Adrenal gland (tissue), 12 donors: Measurements from ENCODE around the gene CYB561. TPM values are rescaled to one million over a fixed set of nuclear protein-coding genes. Genes with fewer than 3 reads are reported as not detected.

Source experiments
- DNase-seq, 7 donors: peaks; one replicate each; pipeline ENCODE4 v3.0.0-alpha.2; 2019 to 2020
- H3K27ac ChIP-seq, 5 donors: fragments of 200-600 bp; sonication (generic) in 4 of 5; 1 replicate in 3 of 5; 2 replicates in 2 of 5; pipeline versions ENCODE4 v1.5.1 to v1.8.0; 2016 to 2020; ENCODE audit warnings: mild to moderate bottlenecking in 1 of 5
- H3K27me3 ChIP-seq: fragments of 200-600 bp; 2 replicates; pipeline ENCODE4 v1.8.0; 2021
- H3K36me3 ChIP-seq, 2 donors: fragments of 200-600 bp; replicated peaks in 1 of 2; 1 replicate in 1 of 2; 2 replicates in 1 of 2; pipeline versions ENCODE4 v1.5.1 to v1.8.0; 2018 to 2022
- H3K4me1 ChIP-seq, 2 donors: fragments of 200-600 bp; replicated peaks in 1 of 2; 1 replicate in 1 of 2; 2 replicates in 1 of 2; pipeline versions ENCODE4 v1.5.1 to v1.8.0; 2018 to 2021
- H3K4me3 ChIP-seq, 4 donors: fragments of 200-600 bp; sonication (generic) in 3 of 4; one replicate each; pipeline ENCODE4 v1.5.1; 2016 to 2018
- H3K9me3 ChIP-seq, 3 donors: fragments of 200-600 bp; sonication (generic) in 1 of 3; replicated peaks in 1 of 3; 1 replicate in 2 of 3; 2 replicates in 1 of 3; pipeline versions ENCODE4 v1.5.1 to v1.8.0; 2016 to 2021
- CTCF ChIP-seq, 6 experiments: fragments of 450-650 bp in 4 of 6; fragments of 200-600 bp in 2 of 6; sonication (generic) in 1 of 6; IDR thresholded peaks; 1 replicate in 5 of 6; 2 replicates in 1 of 6; pipeline versions ENCODE4 v1.5.1 to v1.8.0; 2016 to 2021; ENCODE audit warnings: antibody characterized with exemption in 6 of 6, mild to moderate bottlenecking in 2 of 6, moderate library complexity in 1 of 6
- POLR2A ChIP-seq, 2 donors: fragments of 450-650 bp; IDR thresholded peaks; one replicate each; pipeline ENCODE4 v1.6.1; 2017; ENCODE audit warnings: antibody characterized with exemption in 2 of 2, mild to moderate bottlenecking in 2 of 2, moderate library complexity in 1 of 2
- WGBS, 4 donors: extraction: QIAGEN DNeasy Blood & Tissue Kit in 2 of 4; methylation state at CpG; one replicate each; pipeline versions ENCODE4 v1.1.5 to v1.1.7; 2013 to 2017; 5-methylcytosine and 5-hydroxymethylcytosine counted together
- intact Hi-C, 2 donors: fragments of 100-400 bp; cut with DNase I; formaldehyde crosslinking; loops; one replicate each; pipeline versions ENCODE4 v1.14.1 to v1.15.0; 2022 to 2023
- polyA plus RNA-seq, 3 donors: library from polyadenylated mRNA; stranded (reverse); fragments of 200-250 nt in 2 of 3; fragments of 350-450 nt in 1 of 3; fragmentation: Illumina TruSeq in 1 of 3; extraction: RNeasy Lipid Tissue Mini Kit (QIAGEN cat#74804) in 1 of 3; gene quantifications; one replicate each; pipeline ENCODE4 v1.2.3, GENCODE V29; 2013 to 2014
- total RNA-seq, 9 donors: library from RNA; depleted of rRNA in 4 of 9; stranded (reverse); fragments of >200 nt in 4 of 9; fragments of 120-200 nt in 1 of 9; fragmentation: NEBNext Ultra II Directional in 1 of 9; extraction: Animal tissue kit (Norgen Biotek cat#: 25700) in 1 of 9; gene quantifications; one replicate each; pipeline versions ENCODE4 v1.1.0 to v1.2.4, GENCODE V29; 2013 to 2023
- donor health status: healthy with polysubstance abuse.
- donor health status: Bipolar disorder and iron deficiency.
- donor health status: DM: yes; HTN: yes; CAD: no.
- donor health status: DM: no; HTN: no; CAD: no.
- donor health status: DM: no; HTN: no; CAD: no.
- donor health status: DM: yes; HTN: yes; CAD: no.

The CYB561 gene
- total and polyA plus RNA-seq, 12 donors, result 14.3 to 195 (median 68.4) TPM

DNA sequence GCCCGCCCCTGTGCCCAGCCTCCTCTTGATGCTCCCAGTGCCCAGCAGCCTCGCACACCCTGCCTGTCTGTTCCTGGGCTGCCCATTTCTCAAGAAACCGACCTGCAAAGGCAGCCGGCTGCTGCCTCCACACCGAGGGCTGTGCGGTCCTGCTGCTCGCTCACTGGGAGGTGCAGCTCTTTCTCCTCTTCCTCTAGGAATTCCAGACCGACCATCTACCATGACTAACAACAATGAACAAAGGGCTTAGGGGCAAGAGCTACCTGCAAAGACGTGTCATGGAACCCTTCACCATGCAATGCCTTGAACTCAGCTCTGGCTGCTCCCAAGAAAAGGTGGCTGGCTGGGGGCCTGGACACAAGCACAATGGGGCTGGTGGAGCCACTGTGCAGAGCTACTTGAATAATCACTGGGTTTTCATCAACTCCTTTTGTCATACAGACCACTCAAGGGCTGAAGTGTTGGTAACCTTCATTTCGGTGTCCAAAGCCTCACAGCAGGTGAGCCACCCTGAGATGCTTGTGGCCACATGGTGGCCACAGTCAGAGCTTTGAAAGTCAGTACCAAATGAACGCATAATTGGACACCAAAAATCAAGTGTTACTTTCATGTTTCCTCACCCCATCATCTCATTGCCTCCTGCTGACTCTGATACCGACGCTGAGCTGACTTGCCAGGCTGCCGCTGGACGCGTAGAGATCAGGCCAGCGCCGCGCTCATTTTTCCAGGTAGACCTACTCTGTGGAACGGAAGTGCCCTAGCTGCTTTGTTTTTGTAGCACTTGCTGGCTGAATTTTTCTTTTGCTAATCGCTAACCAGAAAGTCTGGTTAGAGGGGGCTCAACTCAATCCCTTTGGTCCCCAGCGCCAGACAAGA lies 19.8 kb downstream of the CYB561 start:
- TF ChIP-seq POLR2A (IDR thresholded peaks at IDR 0.05) (no peak), CTCF (IDR thresholded peaks at IDR 0.05) (no peak)
- peak in 3 of 7 donors; percentile 10 to 54 (median 17) for DNase-seq
- no peak overlapping the region for H3K4me3 ChIP-seq
- no peaks in the 10 kb centered on the region for H3K4me1 ChIP-seq
- no peaks in the 10 kb centered on the region for H3K27me3 ChIP-seq
- no peaks in the 10 kb centered on the region for H3K36me3 ChIP-seq
- intact Hi-C loops, result loop anchor here in 1 of 2 donors (5.0 kb wide), 1 partner anchor 51 kb away; the partner anchor contains the start of gene ACE
- no peaks in the 10 kb centered on the region for H3K9me3 ChIP-seq
- 83 to 89% (median 85%) methylated on average over 19 to 22 of the region's 22 CpGs for WGBS, 4 donors
- no peak overlapping the region for H3K27ac ChIP-seq

GRCh38 chr17:63425483-63425882 lies 20.6 kb downstream of the CYB561 start:
- peak; percentile 67 to 94 (median 80) for DNase-seq
- H3K4me1 ChIP-seq, result no peaks in the 10 kb centered on the region
- H3K9me3 ChIP-seq, result no peaks in the 10 kb centered on the region
- peak; percentile 90 to 98 (median 96) for TF ChIP-seq CTCF (IDR thresholded peaks at IDR 0.05)
- TF ChIP-seq POLR2A (IDR thresholded peaks at IDR 0.05), result no peak
- H3K27ac ChIP-seq, result no peak overlapping the region
- no peak overlapping the region for H3K4me3 ChIP-seq
- H3K36me3 ChIP-seq, result no peaks in the 10 kb centered on the region
- intact Hi-C loops, result loop anchor here (2.0 to 5.0 kb wide), 2 partner anchors 52 to 55 kb away; partner anchors contain the start of gene ACE (in 1 of the 2)
- H3K27me3 ChIP-seq, result no peaks in the 10 kb centered on the region
- WGBS, 4 donors, result 0 to 2% (median 0%) methylated on average over 6 to 7 of the region's 7 CpGs

DNA sequence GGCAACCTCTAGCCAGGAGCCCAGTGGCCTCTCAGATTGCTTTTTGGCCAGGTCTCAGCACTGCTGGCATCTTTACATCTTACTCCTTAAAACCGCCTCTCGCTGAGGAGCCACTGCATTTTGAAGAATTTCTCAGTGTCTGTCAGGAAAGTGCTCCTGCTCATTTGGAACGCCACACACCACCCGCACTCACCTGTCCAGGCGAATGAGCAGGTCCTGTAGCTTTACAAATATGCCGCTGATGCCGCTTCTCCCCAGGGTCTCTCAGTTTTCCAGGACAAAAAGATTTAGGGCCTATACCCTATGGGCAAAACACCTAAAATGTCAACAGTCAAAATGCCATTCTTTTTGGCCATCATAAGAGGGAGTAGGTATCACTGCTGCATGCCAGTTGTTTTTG lies 22.1 kb downstream of the CYB561 start:
- intact Hi-C loops, result loop anchor here (2.0 to 5.0 kb wide), 3 partner anchors 57 to 188 kb away; no protein-coding TSS in a partner anchor
- H3K27me3 ChIP-seq, result no peaks in the 10 kb centered on the region
- H3K36me3 ChIP-seq, result peaks cover 0 to 6% of the 10 kb centered on the region in 2 donors
- no peak overlapping the region for H3K27ac ChIP-seq
- no peaks in the 10 kb centered on the region for H3K4me1 ChIP-seq
- no peaks in the 10 kb centered on the region for H3K9me3 ChIP-seq
- 83 to 94% (median 85%) methylated on average over 7 of the region's 7 CpGs for WGBS, 4 donors
- H3K4me3 ChIP-seq, result no peak overlapping the region
- peak in 3 of 7 donors; percentile 10 to 55 (median 17) for DNase-seq
- TF ChIP-seq CTCF (IDR thresholded peaks at IDR 0.05) (no peak), POLR2A (IDR thresholded peaks at IDR 0.05) (no peak)

GRCh38 chr17:63423251-63423950 lies 22.7 kb downstream of the CYB561 start:
- no peak overlapping the region for H3K4me3 ChIP-seq
- no peak for TF ChIP-seq POLR2A (IDR thresholded peaks at IDR 0.05)
- TF ChIP-seq CTCF (IDR thresholded peaks at IDR 0.05), result no peak
- WGBS, 4 donors, result 72 to 78% (median 74%) methylated on average over 11 of the region's 11 CpGs
- no peak overlapping the region for H3K27ac ChIP-seq
- H3K4me1 ChIP-seq, result no peaks in the 10 kb centered on the region
- H3K36me3 ChIP-seq, result peaks cover 0 to 6% of the 10 kb centered on the region in 2 donors
- no peaks in the 10 kb centered on the region for H3K27me3 ChIP-seq
- DNase-seq, result peak in 2 of 7 donors; percentile 5 to 60
- intact Hi-C loops, result loop anchor here (5.0 kb wide), 2 partner anchors 184 to 189 kb away; no protein-coding TSS in a partner anchor
- H3K9me3 ChIP-seq, result no peaks in the 10 kb centered on the region
